HFF-Myc (cell line): Measurements from ENCODE around the gene MEF2C.

Experiments used
- DNase-seq: peaks from one replicate; pipeline ENCODE4 v3.0.0-alpha.2; 2011; ENCODE audit warnings: low read depth; ENCODE audit errors: extremely low read depth
- H3K4me3 ChIP-seq: replicated peaks from 2 replicates; pipeline ENCODE4 v1.5.1; 2011; ENCODE audit warnings: low read depth, mild to moderate bottlenecking, control low read depth, low read length
- CTCF ChIP-seq: IDR thresholded peaks from 2 replicates; pipeline ENCODE4 v1.5.1; 2012; ENCODE audit warnings: mild to moderate bottlenecking, low read depth, low read length, control low read depth; ENCODE audit errors: missing control alignments

MEF2C gene

GRCh38 chr5:88685591-88686541, 197.1 kb downstream of the MEF2C start:
- no peak for TF ChIP-seq CTCF
- DNase-seq: no peak
- no peak overlapping the region for H3K4me3 ChIP-seq

- no peak overlapping the region for H3K4me3 ChIP-seq
- DNase-seq: no peak
- no peak for TF ChIP-seq CTCF
Measured at GRCh38 chr5:88683506-88684135, 199.4 kb downstream of the MEF2C start.

- DNase-seq: no peak
- TF ChIP-seq CTCF: no peak
- H3K4me3 ChIP-seq: no peak overlapping the region
Measured at GRCh38 chr5:88682881-88683361, 200.1 kb downstream of the MEF2C start.

GRCh38 chr5:88682131-88682530, 200.9 kb downstream of the MEF2C start:
- no peak for DNase-seq

GRCh38 chr5:88681211-88681803, 201.7 kb downstream of the MEF2C start:
- H3K4me3 ChIP-seq: no peak overlapping the region
- TF ChIP-seq CTCF: no peak
- DNase-seq: no peak

More at GRCh38 chr5:88682131-88682530, 200.9 kb downstream of the MEF2C start:
- TF ChIP-seq CTCF: no peak
- no peak overlapping the region for H3K4me3 ChIP-seq

GRCh38 chr5:88680253-88681132, 202.5 kb downstream of the MEF2C start:
- DNase-seq: no peak
- no peak overlapping the region for H3K4me3 ChIP-seq
- peak; percentile 91 for TF ChIP-seq CTCF
